H1 (cell line): ENCODE data around the gene SF3B2. TPM values are rescaled to one million over a fixed set of nuclear protein-coding genes. Genes with fewer than 3 reads are reported as not detected.

Source experiments
- CTBP2 ChIP-seq: IDR thresholded peaks from 2 replicates; pipeline ENCODE4 v1.7.0; 2011; ENCODE audit warnings: borderline replicate concordance, mild to moderate bottlenecking, moderate library complexity, mixed read lengths, low read length; ENCODE audit not compliant: insufficient read depth, insufficient read length
- EP300 ChIP-seq, 2 experiments: IDR thresholded peaks; 1 replicate in 1 of 2; 2 replicates in 1 of 2; pipeline ENCODE4 v1.6.1; 2011 to 2012; ENCODE audit warnings: low read depth in 2 of 2, low read length in 2 of 2, mild to moderate bottlenecking in 2 of 2, borderline replicate concordance in 1 of 2, inconsistent platforms in 1 of 2, moderate library complexity in 1 of 2
- JUN ChIP-seq: IDR thresholded peaks from 2 replicates; pipeline ENCODE4 v1.6.1; 2011; ENCODE audit warnings: low read depth, mild to moderate bottlenecking, improper control_type of control experiment, low read length
- JUND ChIP-seq: IDR thresholded peaks from 2 replicates; pipeline ENCODE4 v1.6.1; 2011; ENCODE audit warnings: mild to moderate bottlenecking, improper control_type of control experiment, low read length
- KDM5A ChIP-seq: fragments of 200-600 bp; IDR thresholded peaks from 2 replicates; pipeline ENCODE4 v1.7.1; 2012; ENCODE audit warnings: mild to moderate bottlenecking, low read length, inconsistent platforms, mixed read lengths
- RXRA ChIP-seq: IDR thresholded peaks from 2 replicates; pipeline ENCODE4 v1.6.1; 2011; ENCODE audit warnings: low read depth, mild to moderate bottlenecking, low read length, moderate library complexity; ENCODE audit not compliant: insufficient read depth
- SAP30 ChIP-seq: fragments of 300-600 bp; sonication (generic); IDR thresholded peaks from 2 replicates; pipeline ENCODE4 v1.7.1; 2012; ENCODE audit warnings: low read length, moderate library complexity, mild to moderate bottlenecking, inconsistent platforms; ENCODE audit not compliant: insufficient read depth, insufficient replicate concordance
- SRF ChIP-seq: IDR thresholded peaks from 2 replicates; pipeline ENCODE4 v1.6.1; 2011; ENCODE audit warnings: mild to moderate bottlenecking, low read depth, low read length, moderate library complexity
- ZNF274 ChIP-seq: IDR thresholded peaks from 2 replicates; pipeline ENCODE4 v1.7.0; 2012; ENCODE audit warnings: low read length, borderline replicate concordance; ENCODE audit errors: extremely low read depth
- polyA plus RNA-seq, 7 experiments: library from polyadenylated mRNA; depleted of rRNA in 3 of 7; stranded (reverse) in 5 of 7; unstranded in 2 of 7; fragments of >200 nt in 5 of 7; fragments of 200-250 nt in 2 of 7; gene quantifications; 1 replicate in 5 of 7; 2 replicates in 1 of 7; 4 replicates in 1 of 7; pipeline versions ENCODE4 v1.2.1 to v1.2.3, GENCODE V29; 2011 to 2013; ENCODE audit warnings: missing spikeins in 2 of 7, mixed read lengths in 2 of 7
- total RNA-seq: library from RNA; stranded (reverse); fragmentation: NEBNext Ultra II Directional; extraction: Animal tissue kit (Norgen Biotek cat#: 25700); gene quantifications from 2 replicates; pipeline ENCODE4 v1.2.1, GENCODE V29; 2021
- TF ChIP-seq, protein P1 (sequence below): fragments of 300-600 bp; sonication (generic); IDR thresholded peaks from 2 replicates; pipeline ENCODE4 v1.7.1; 2012; ENCODE audit warnings: low read length, moderate library complexity, mild to moderate bottlenecking, inconsistent platforms; ENCODE audit not compliant: insufficient replicate concordance
- TF ChIP-seq, protein P2 (sequence below): IDR thresholded peaks from 2 replicates; pipeline ENCODE4 v1.6.1; 2012; ENCODE audit warnings: inconsistent platforms

The SF3B2 gene
- total and polyA plus RNA-seq, 2 of the 8 experiments (the other 6 are each of a cell fraction or from before 2014, with no cell fraction given), result 182 to 237 TPM

DNA sequence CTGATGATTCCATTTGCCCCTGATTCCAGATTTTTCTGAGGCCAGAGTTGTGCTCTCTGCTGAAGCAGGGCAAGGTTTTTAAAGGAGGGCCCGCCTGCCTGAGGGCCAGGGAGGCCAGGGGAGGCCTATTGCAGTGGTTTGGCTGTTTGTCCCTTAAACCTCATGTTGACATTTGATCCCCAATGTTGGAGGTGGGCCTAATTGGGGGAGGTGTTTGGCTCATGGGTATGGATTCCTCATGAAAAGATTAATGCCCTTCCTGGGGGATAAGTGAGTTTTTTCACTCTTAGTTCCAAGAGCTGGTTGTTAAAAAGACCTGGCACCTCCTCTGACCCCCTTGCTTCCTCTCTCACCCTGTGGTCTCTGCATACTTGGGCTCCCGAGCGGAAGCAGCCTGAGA, 12.4 kb upstream of the SF3B2 start (continued):
- TF ChIP-seq, protein P1, sequence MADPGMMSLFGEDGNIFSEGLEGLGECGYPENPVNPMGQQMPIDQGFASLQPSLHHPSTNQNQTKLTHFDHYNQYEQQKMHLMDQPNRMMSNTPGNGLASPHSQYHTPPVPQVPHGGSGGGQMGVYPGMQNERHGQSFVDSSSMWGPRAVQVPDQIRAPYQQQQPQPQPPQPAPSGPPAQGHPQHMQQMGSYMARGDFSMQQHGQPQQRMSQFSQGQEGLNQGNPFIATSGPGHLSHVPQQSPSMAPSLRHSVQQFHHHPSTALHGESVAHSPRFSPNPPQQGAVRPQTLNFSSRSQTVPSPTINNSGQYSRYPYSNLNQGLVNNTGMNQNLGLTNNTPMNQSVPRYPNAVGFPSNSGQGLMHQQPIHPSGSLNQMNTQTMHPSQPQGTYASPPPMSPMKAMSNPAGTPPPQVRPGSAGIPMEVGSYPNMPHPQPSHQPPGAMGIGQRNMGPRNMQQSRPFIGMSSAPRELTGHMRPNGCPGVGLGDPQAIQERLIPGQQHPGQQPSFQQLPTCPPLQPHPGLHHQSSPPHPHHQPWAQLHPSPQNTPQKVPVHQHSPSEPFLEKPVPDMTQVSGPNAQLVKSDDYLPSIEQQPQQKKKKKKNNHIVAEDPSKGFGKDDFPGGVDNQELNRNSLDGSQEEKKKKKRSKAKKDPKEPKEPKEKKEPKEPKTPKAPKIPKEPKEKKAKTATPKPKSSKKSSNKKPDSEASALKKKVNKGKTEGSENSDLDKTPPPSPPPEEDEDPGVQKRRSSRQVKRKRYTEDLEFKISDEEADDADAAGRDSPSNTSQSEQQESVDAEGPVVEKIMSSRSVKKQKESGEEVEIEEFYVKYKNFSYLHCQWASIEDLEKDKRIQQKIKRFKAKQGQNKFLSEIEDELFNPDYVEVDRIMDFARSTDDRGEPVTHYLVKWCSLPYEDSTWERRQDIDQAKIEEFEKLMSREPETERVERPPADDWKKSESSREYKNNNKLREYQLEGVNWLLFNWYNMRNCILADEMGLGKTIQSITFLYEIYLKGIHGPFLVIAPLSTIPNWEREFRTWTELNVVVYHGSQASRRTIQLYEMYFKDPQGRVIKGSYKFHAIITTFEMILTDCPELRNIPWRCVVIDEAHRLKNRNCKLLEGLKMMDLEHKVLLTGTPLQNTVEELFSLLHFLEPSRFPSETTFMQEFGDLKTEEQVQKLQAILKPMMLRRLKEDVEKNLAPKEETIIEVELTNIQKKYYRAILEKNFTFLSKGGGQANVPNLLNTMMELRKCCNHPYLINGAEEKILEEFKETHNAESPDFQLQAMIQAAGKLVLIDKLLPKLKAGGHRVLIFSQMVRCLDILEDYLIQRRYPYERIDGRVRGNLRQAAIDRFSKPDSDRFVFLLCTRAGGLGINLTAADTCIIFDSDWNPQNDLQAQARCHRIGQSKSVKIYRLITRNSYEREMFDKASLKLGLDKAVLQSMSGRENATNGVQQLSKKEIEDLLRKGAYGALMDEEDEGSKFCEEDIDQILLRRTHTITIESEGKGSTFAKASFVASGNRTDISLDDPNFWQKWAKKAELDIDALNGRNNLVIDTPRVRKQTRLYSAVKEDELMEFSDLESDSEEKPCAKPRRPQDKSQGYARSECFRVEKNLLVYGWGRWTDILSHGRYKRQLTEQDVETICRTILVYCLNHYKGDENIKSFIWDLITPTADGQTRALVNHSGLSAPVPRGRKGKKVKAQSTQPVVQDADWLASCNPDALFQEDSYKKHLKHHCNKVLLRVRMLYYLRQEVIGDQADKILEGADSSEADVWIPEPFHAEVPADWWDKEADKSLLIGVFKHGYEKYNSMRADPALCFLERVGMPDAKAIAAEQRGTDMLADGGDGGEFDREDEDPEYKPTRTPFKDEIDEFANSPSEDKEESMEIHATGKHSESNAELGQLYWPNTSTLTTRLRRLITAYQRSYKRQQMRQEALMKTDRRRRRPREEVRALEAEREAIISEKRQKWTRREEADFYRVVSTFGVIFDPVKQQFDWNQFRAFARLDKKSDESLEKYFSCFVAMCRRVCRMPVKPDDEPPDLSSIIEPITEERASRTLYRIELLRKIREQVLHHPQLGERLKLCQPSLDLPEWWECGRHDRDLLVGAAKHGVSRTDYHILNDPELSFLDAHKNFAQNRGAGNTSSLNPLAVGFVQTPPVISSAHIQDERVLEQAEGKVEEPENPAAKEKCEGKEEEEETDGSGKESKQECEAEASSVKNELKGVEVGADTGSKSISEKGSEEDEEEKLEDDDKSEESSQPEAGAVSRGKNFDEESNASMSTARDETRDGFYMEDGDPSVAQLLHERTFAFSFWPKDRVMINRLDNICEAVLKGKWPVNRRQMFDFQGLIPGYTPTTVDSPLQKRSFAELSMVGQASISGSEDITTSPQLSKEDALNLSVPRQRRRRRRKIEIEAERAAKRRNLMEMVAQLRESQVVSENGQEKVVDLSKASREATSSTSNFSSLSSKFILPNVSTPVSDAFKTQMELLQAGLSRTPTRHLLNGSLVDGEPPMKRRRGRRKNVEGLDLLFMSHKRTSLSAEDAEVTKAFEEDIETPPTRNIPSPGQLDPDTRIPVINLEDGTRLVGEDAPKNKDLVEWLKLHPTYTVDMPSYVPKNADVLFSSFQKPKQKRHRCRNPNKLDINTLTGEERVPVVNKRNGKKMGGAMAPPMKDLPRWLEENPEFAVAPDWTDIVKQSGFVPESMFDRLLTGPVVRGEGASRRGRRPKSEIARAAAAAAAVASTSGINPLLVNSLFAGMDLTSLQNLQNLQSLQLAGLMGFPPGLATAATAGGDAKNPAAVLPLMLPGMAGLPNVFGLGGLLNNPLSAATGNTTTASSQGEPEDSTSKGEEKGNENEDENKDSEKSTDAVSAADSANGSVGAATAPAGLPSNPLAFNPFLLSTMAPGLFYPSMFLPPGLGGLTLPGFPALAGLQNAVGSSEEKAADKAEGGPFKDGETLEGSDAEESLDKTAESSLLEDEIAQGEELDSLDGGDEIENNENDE, result no peak
- TF ChIP-seq ZNF274, result no peak
- TF ChIP-seq JUND, result no peak
- no peak for TF ChIP-seq SRF
- no peak for TF ChIP-seq CTBP2
- TF ChIP-seq SAP30, result no peak
- TF ChIP-seq EP300 (IDR thresholded peaks at IDR 0.05; ENCODE audit: borderline replicate concordance in 1 of 2, low read depth in 2 of 2, low read length in 2 of 2), result no peak
- TF ChIP-seq, protein P2, sequence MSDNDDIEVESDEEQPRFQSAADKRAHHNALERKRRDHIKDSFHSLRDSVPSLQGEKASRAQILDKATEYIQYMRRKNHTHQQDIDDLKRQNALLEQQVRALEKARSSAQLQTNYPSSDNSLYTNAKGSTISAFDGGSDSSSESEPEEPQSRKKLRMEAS, result no peak
- TF ChIP-seq KDM5A, result no peak
- no peak for TF ChIP-seq RXRA
- TF ChIP-seq JUN, result no peak
